GM12864 (cell line): Measurements from ENCODE around the gene CTIF.
A peak's percentile ranks its signal among the peaks of the same experiment; 100 is the strongest.

Source experiments
- DNase-seq: peaks from one replicate; pipeline ENCODE4 v3.0.0-alpha.2; 2011; ENCODE audit warnings: low read depth
- H3K4me3 ChIP-seq: 2 replicates; pipeline ENCODE4 v1.5.1; 2011; ENCODE audit warnings: mild to moderate bottlenecking, low read depth, low read length, control low read depth
- TF ChIP-seq, protein P1 (sequence below): IDR thresholded peaks from 2 replicates; pipeline ENCODE4 v1.5.1; 2011; ENCODE audit warnings: low read depth, mild to moderate bottlenecking, moderate library complexity, low read length, control low read depth, inconsistent platforms; ENCODE audit errors: missing control alignments

The CTIF gene

DNA sequence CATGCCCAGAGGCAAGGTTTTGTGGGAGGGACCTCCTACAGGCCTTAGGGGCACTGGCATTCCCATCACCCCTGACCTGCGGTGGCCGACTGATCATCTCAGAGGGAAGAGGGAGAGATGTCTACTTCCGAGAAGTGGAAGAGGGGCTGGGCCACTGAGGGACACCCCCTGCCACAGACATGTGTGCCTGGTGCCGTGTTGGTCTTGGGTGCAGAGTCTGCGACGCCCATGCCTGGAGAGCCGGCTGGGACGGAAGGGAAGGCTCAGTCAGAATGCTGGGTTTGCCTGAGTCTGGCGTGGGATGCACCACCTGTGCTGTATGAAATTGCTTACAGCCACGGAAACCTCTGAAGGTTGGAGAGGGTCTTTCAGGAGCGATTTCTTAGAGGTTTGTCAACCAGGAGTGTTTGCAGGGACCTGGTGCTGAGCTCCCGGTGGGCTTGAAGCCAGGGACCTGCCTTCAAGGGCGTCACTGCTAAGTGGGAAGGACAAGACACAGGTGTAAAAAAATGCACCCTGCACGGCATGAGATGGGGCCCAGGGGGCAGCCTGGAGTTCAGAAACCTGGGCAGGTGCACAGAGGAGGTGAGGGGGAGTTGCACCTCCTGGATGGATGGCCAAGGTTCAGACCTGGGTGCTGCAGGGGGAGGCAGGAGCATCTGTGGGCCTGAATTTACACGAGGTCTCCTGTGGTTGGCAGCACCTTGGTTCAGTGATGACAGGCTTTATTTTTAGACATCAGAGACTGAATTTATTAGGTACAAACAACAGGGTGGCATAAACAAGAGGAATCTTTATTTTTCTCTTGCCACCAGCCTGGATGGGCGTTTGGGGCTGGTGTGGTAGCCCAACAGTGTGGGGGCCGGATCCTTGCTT lies 100.3 kb downstream of the CTIF start:
- H3K4me3 ChIP-seq = no peak overlapping the region
- DNase-seq = no peak
- TF ChIP-seq, protein P1, sequence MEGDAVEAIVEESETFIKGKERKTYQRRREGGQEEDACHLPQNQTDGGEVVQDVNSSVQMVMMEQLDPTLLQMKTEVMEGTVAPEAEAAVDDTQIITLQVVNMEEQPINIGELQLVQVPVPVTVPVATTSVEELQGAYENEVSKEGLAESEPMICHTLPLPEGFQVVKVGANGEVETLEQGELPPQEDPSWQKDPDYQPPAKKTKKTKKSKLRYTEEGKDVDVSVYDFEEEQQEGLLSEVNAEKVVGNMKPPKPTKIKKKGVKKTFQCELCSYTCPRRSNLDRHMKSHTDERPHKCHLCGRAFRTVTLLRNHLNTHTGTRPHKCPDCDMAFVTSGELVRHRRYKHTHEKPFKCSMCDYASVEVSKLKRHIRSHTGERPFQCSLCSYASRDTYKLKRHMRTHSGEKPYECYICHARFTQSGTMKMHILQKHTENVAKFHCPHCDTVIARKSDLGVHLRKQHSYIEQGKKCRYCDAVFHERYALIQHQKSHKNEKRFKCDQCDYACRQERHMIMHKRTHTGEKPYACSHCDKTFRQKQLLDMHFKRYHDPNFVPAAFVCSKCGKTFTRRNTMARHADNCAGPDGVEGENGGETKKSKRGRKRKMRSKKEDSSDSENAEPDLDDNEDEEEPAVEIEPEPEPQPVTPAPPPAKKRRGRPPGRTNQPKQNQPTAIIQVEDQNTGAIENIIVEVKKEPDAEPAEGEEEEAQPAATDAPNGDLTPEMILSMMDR = no peak

DNA sequence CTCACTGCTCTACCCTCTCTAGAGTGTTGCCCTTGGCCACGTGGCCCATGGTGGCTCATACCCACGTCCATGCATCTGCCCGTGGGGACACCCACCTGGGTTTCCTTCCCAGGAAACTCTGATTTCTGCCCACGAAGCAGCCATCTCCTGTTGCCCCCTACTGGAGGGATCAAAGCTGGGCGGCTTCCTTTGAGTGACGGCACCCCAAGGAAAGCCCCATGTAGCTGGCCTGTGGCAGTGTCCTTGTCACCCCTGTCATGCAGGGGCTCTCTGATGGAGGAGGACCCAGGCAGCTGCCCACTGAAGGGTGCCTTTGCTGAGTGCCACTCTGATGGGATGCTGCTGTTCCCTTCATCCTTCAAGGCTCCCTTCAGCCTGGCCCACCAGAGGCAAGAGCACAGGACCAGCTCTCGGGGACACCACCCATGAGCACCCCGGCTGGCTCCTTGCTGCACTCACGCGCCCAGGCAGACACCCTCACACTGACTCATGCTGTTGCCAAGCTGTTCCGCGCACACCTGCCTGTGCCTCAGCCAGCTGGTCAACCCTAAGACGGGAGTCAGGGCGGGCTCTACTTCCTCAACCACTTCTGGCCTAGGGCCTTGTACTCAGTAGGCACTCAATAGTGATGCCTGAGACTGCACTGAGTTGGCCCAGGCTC lies 101.1 kb downstream of the CTIF start:
- DNase-seq = no peak
- TF ChIP-seq, protein P1 = peak; percentile 52
- H3K4me3 ChIP-seq = no peak overlapping the region

DNA sequence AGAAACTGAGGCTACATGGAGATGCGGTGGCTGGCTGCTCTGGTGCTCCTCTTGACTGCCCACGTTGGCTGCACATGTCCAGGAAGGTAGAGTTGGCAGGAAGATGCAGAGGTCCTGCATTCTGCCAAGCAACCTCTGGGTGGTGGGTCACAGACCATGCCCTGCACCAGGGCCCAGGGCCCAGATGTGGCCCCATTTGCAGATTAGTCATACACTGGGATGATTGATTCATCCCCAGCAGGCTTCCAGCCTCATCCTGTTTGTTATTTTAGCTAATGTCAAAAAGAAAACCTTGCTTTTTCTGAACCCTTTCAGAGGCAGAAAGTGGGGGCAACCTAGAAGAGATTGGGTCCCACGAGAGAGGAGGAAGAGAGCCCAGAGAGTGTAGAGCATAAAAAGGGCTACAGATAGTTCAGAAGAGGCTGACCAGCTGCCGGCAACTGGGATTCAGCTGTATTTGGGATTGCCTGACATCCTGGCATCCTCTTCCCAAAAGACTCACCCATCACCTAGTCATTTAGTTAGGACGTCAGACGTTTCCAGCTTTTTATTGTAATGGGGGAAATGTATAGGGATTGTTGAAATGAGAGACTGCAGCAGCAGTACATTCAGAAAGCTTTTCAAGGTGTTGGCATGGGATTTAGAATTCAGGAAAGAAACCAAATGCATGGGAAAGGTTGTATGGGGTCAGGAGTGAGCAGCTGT lies 101.9 kb downstream of the CTIF start:
- no peak overlapping the region for H3K4me3 ChIP-seq
- DNase-seq = no peak
- TF ChIP-seq, protein P1 = peak; percentile 9

DNA sequence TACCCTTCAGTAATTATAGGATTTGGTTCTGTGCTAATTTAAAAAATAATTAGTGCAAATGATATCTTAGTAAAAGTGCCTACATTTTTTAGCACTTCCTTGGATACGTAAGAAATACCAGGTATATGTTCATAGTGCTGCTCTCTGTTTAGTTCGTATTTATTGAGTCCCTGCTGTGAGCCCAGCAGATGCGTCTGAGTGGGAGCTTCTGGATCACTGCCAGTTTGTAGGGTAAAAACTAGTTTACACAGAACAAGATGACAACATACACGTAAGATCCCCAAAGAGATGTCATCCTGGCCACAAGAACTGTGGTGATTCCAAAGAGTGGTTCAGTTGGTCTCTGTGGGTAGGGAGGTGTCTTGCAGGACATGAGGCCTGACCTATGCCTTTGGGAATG lies 103.2 kb downstream of the CTIF start:
- TF ChIP-seq, protein P1 = no peak
- no peak overlapping the region for H3K4me3 ChIP-seq
- DNase-seq = no peak

DNA sequence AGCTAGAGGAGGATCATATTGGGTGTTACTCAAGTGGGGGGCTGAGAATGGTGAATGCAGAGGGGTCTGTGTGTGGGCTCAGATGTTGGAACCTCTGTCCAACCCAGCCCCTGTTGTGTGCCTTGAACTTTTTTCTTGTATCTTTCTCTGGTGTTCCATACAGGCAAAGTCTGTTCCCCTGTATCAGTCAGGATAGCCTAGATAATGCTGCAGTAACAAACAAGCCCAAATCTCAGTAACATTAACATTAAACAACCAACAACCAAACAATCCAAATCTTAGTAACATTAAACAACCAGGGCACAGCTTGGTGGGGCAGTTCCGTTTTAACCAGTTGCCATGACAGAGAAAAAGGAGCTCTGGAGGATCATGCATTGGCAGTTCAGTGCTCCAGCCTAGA lies 103.7 kb downstream of the CTIF start:
- H3K4me3 ChIP-seq = no peak overlapping the region
- DNase-seq = no peak
- TF ChIP-seq, protein P1 = no peak

DNA sequence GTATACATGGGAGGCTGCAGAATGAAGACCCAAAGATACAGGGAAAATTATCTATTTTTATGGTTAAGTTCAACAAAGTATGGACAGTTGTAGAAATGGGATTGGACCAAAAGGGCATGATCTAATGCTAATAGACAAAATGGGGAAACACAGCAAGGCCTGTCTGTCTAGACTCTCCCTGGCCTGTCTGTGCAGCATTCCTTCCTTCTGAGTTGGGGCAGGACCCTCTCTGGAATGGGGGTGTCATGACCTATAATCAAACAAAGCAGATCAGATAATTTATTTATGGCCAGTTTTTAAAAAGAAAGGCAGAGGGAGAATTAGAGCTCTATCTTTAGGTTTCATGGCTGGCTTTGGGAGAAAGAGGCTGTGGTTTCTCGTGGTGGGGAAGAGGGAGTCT lies 104.4 kb downstream of the CTIF start:
- no peak for DNase-seq
- no peak overlapping the region for H3K4me3 ChIP-seq
- TF ChIP-seq, protein P1 = no peak
